Gastrocnemius medialis (tissue), 4 donors: ENCODE measurements around the gene GRIK1. TPM values are rescaled to one million over a fixed set of nuclear protein-coding genes. Genes with fewer than 3 reads are reported as not detected.

Experiments used
- ATAC-seq, 2 donors: fragments of 150-250 bp; one replicate each; pipeline ENCODE4 v1.9.1; 2016
- DNase-seq, 2 donors: peaks; one replicate each; pipeline ENCODE4 v3.0.0-alpha.2; 2019
- H3K27ac ChIP-seq, 4 donors: fragments of 200-600 bp; sonication (generic); 1 replicate in 1 of 4; 2 replicates in 3 of 4; pipeline ENCODE4 v1.5.1; 2016 to 2018; ENCODE audit warnings: mild to moderate bottlenecking in 2 of 4, moderate library complexity in 1 of 4
- H3K27me3 ChIP-seq, 3 donors: fragments of 200-600 bp; sonication (generic) in 2 of 3; 1 replicate in 1 of 3; 2 replicates in 2 of 3; pipeline versions ENCODE4 v1.5.1 to v1.6.0; 2016 to 2019; ENCODE audit warnings: mild to moderate bottlenecking in 1 of 3, moderate library complexity in 1 of 3
- H3K36me3 ChIP-seq, 2 donors: fragments of 200-600 bp; sonication (generic) in 1 of 2; one replicate each; pipeline ENCODE4 v1.5.1; 2017 to 2018
- H3K4me1 ChIP-seq, 2 donors: fragments of 200-600 bp; sonication (generic) in 1 of 2; one replicate each; pipeline ENCODE4 v1.5.1; 2016 to 2017; ENCODE audit warnings: mild to moderate bottlenecking in 2 of 2
- H3K4me3 ChIP-seq, 4 donors: fragments of 200-600 bp; sonication (generic) in 3 of 4; 1 replicate in 1 of 4; 2 replicates in 3 of 4; pipeline ENCODE4 v1.5.1; 2016 to 2019; ENCODE audit warnings: mild to moderate bottlenecking in 2 of 4
- H3K9me3 ChIP-seq, 3 donors: fragments of 200-600 bp; sonication (generic) in 2 of 3; 1 replicate in 1 of 3; 2 replicates in 2 of 3; pipeline ENCODE4 v1.5.1; 2016 to 2019
- CTCF ChIP-seq, 5 experiments: fragments of 450-650 bp in 3 of 5; fragments of 200-600 bp in 2 of 5; sonication (generic) in 2 of 5; IDR thresholded peaks in 4 of 5; conservative IDR thresholded peaks in 1 of 5; 1 replicate in 4 of 5; 2 replicates in 1 of 5; pipeline ENCODE4 v1.5.1; 2016 to 2019; ENCODE audit warnings: antibody characterized with exemption in 5 of 5, mild to moderate bottlenecking in 3 of 5, moderate library complexity in 3 of 5
- POLR2A ChIP-seq, 2 donors: fragments of 450-650 bp; IDR thresholded peaks; one replicate each; pipeline ENCODE4 v1.6.1; 2017; ENCODE audit warnings: antibody characterized with exemption in 2 of 2, mild to moderate bottlenecking in 2 of 2, moderate library complexity in 2 of 2
- in situ Hi-C, 4 donors: fragments of 200-750 bp; cut with MboI; loops; one replicate each; pipeline versions ENCODE4 v1.15.0 to v1.8.0; 2017; ENCODE audit warnings: low sequenced_read_pairs in 4 of 4
- intact Hi-C: fragments of 100-400 bp; cut with DNase I; formaldehyde crosslinking; loops from one replicate; pipeline ENCODE4 v1.15.1; 2023; ENCODE audit warnings: low total_unique reads
- total RNA-seq, 4 donors: library from RNA; depleted of rRNA; stranded (reverse); fragments of >200 nt; gene quantifications; one replicate each; pipeline versions ENCODE4 v1.1.0 to v1.2.3, GENCODE V29; 2016

The GRIK1 gene
- total RNA-seq, 4 donors from 2014 or later: 0.13 TPM; not detected in 3

GRCh38 chr21:29749223-29749622, 190.6 kb downstream of the GRIK1 start:
- in situ Hi-C loops: no loop called here
- DNase-seq: no peak
- no peaks in the 10 kb centered on the region for H3K9me3 ChIP-seq
- TF ChIP-seq POLR2A (IDR thresholded peaks at IDR 0.05) (no peak), CTCF (IDR thresholded peaks at IDR 0.05 in 4 of 5, conservative IDR thresholded peaks at IDR 0.05 in 1 of 5) (no peak)
- no peak overlapping the region for H3K4me3 ChIP-seq
- no peak for ATAC-seq
- H3K27me3 ChIP-seq: no peaks in the 10 kb centered on the region
- no peaks in the 10 kb centered on the region for H3K4me1 ChIP-seq
- H3K27ac ChIP-seq: no peak overlapping the region
- H3K36me3 ChIP-seq: no peaks in the 10 kb centered on the region
- intact Hi-C loops: no loop called here

GRCh38 chr21:29748391-29749167, 191.2 kb downstream of the GRIK1 start:
- no peak for TF ChIP-seq POLR2A (IDR thresholded peaks at IDR 0.05)
- Histone ChIP-seq H3K36me3 (no peaks in the 10 kb centered on the region), H3K27ac (no peak overlapping the region), H3K4me1 (no peaks in the 10 kb centered on the region), H3K4me3 (no peak overlapping the region), H3K27me3 (no peaks in the 10 kb centered on the region), H3K9me3 (no peaks in the 10 kb centered on the region)
- DNase-seq (no peak), ATAC-seq (no peak)
- in situ Hi-C loops: no loop called here
- intact Hi-C loops: no loop called here

- TF ChIP-seq POLR2A (IDR thresholded peaks at IDR 0.05) (no peak), CTCF (IDR thresholded peaks at IDR 0.05 in 4 of 5, conservative IDR thresholded peaks at IDR 0.05 in 1 of 5) (no peak)
- Histone ChIP-seq H3K9me3 (no peaks in the 10 kb centered on the region), H3K27ac (no peak overlapping the region), H3K36me3 (no peaks in the 10 kb centered on the region), H3K27me3 (no peaks in the 10 kb centered on the region), H3K4me1 (no peaks in the 10 kb centered on the region), H3K4me3 (no peak overlapping the region)
- DNase-seq (no peak), ATAC-seq (no peak)
- intact Hi-C loops (no loop called here), in situ Hi-C loops (no loop called here)
Measured at GRCh38 chr21:29741761-29742160, 198.0 kb downstream of the GRIK1 start.

- DNase-seq (no peak), ATAC-seq (no peak)
- TF ChIP-seq CTCF (IDR thresholded peaks at IDR 0.05 in 4 of 5, conservative IDR thresholded peaks at IDR 0.05 in 1 of 5) (no peak), POLR2A (IDR thresholded peaks at IDR 0.05) (no peak)
- intact Hi-C loops: no loop called here
- Histone ChIP-seq H3K4me3 (no peak overlapping the region), H3K36me3 (no peaks in the 10 kb centered on the region), H3K27ac (no peak overlapping the region), H3K4me1 (no peaks in the 10 kb centered on the region), H3K9me3 (no peaks in the 10 kb centered on the region), H3K27me3 (no peaks in the 10 kb centered on the region)
- in situ Hi-C loops: no loop called here
Measured at GRCh38 chr21:29739176-29739575, 200.6 kb downstream of the GRIK1 start.

- Histone ChIP-seq H3K4me1 (no peaks in the 10 kb centered on the region), H3K36me3 (no peaks in the 10 kb centered on the region), H3K4me3 (no peak overlapping the region), H3K27me3 (no peaks in the 10 kb centered on the region), H3K27ac (no peak overlapping the region), H3K9me3 (no peaks in the 10 kb centered on the region)
- intact Hi-C loops: no loop called here
- in situ Hi-C loops: no loop called here
- DNase-seq: no peak
- no peak for ATAC-seq
- TF ChIP-seq CTCF (IDR thresholded peaks at IDR 0.05 in 4 of 5, conservative IDR thresholded peaks at IDR 0.05 in 1 of 5) (no peak), POLR2A (IDR thresholded peaks at IDR 0.05) (no peak)
Measured at GRCh38 chr21:29738730-29739129, 201.1 kb downstream of the GRIK1 start.
